Fibroblast of skin of right biceps (primary cell): ENCODE data around the gene TBC1D22A.
"Not testable (repeated sequence)": the region's sequence is repeated elsewhere in the genome, so short reads cannot be mapped to it uniquely, and the experiment has no call there.

ENCODE experiments used
- DNase-seq: peaks from one replicate; pipeline ENCODE4 v3.0.0-alpha.2; 2013

The TBC1D22A gene

DNA sequence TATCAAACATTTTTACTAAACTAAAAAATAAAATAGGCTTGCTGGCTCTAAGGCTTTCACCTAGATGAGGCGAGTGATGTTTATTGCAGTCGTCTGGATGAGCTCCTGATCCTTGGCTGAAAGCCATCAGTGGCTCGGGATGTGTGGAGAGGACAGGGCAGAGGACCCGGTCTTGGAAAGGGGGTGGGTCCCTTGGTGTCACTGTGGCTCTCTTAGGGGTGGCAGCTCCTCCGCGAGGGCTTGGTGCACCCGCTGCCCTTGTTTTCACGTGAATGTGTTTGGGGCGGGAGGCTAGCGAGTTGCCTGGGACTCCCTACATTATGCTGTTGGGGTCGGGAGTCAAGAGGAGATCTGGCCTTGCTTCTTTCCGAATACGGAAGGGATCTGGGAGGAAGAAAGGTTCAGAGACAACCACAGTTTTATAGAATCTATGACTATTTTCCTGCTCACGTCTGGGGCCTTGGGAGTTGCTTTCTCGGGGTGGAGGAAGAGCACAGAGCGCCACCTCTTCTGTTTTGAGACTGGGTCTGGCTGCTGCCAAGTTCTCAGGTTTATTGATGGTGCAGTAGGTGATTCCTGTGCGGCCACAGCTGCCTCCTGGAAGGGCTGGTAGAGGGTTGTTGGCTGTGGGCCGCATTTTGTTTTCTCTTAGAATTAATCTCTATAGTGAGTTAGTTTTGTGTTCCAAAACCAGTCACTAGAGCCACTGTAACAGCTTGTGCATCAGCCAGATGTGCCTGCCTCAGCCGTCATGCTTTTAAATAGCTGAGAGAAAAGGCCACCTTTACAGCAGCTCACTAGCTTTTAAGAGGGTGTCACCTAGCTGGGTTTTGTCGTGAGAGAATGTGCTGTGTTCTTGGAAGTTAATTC, 12.8 kb downstream of the TBC1D22A start:
- no peak for DNase-seq

DNA sequence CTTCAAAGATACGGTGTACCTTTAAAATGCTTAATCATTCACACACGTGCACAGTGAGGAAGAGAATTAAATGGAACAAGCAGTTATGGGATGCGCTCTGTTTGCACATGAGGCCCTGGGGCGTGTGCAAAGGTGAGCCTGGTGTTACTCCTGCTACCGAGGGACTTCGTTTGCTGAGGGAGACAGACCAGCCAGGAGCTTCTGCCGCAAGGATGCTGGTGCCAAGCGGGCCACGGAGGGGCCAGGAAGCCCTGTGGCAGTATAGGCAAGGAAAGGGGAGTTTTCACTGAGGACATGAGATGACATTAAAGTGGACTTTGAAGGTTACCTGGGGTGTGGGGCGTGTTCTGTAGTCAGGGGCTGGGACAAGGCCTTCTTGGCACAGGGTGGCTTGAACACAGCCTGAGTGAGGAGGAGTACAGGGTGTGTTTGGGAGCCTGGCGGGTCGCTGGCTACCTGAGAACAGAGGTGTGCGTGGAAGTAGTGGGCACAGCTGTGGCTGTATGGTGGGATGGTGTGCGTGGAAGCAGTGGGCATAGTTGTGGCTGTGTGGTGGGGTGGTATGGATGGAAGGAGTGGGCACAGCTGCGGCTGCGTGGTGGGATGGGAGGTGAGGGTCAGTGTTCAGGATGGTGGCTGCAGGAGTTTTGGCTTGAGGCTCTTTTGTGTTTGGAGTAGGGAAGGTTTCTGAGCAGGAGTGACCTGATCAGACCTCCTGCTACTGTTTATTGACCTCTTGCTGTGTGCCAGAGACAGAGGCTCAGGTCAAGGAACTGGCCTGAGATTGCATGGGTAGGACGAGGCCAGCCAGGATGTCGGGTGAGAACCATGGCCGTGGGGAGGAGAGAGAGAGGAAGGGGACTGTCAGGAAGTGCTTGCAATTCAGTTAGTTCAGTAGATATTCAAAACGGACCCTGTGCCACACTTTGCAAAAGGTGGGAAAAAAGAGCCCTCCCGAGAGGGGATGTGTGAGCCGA, 13.7 kb downstream of the TBC1D22A start:
- no peak for DNase-seq

DNA sequence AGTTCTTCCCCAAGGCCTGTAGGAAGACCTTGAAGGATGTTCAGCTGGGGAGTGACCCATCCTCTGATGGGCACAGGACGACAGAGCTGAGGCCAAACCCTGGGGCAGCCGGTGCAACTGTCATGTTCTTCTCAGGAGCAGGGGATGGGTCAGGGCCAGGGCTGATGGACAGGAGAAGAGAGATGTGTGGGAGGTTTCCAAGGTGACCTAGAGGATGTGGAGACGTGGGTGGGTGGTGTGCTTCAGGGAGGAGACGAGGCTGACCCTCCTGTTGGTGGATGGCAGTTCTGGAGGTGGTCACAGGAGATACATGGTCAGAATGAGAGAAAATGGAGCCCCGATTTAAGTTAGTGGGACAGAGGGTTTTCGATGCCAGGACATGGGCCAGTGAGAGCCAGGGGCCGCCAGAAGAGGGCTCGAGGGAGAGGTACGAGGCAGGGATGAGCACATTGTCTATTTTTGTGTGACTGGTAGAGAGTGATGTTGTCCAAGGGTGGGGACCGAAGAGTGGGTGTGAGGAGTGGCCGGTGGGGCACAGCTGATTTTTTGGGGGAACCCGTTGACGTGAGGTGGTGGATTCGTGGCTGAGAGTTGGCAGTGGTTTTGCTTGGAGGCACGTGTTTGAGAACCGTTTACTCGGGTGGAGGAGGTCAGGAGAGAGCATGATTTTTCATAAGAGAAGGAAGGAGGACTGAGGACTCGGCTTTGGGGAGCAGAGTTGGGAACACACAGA, 14.6 kb downstream of the TBC1D22A start:
- no peak for DNase-seq

DNA sequence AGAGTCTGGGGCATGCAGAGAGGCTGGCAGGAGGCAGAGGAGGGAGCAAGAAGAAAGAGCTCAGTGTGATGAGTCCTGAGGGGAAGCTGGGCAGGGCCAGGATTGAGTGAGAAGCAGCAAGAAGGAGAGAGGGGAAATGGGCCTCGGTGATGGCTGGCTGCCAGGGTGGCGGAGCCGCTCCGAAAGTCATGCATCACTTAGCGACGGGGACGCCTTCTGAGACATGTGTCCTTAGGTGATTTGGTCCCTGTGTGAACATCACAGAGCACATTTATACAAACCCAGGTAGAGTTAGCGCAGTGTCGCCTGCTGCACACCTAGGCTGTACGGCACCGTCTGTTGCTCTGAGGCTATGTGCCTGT, 15.1 kb downstream of the TBC1D22A start:
- DNase-seq: peak; percentile 7

DNA sequence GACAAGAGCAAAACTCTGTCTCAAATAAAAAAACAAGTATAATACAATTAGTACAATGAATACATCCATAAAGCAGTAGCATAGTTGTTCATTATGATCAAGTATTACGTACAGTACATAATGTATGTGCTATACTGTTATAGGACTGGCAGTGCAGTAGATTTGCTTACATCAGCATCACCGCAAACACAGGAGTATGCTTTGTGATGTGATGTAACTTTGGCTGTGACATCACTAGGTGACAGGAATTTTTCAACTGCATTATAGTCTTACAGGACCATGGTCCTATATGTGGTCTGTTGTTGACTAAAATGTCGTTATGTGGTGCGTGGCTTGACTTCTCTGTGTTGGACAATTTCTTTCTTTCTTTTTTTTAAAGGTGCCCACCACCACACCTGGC, 16.6 kb downstream of the TBC1D22A start:
- no peak for DNase-seq

DNA sequence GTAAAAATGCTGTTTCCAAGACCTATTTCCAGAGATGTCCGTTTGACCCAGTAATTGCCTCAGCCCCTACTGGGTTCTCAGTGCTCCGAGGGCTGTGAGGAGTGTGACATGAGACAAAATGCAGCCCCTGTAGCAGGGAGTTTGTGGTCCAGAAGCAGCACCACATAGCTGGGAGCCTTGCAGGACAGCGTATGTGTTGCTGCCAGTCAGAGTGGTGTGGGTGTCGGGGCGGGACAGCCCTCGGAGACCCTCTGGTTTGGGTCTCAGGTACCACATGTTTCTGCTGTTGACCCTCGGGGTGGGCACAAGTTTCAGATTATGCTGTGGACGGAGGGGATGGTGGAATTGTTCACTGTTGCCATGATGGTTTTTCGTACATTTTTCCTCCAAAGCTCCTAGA, 17.2 kb downstream of the TBC1D22A start:
- no peak for DNase-seq

DNA sequence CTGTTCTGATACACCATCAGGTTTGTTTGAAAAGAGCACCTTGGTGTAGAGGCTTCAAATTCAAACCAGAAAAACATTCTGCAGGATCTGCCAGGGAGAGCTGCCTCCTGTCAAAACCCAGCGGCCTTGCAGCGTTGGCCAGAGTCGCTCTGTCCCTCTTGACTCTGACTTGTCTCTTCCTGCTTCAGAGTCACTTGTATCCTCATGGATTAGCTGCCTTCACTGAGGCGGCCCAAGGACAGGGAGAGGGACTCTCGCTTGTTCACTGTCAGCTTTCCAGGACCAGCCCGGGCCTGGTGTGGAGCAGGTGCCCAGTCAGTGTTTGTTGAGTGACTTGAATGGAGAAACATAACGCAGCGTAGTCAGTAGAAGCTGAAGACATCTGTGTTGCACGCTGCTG, 18.0 kb downstream of the TBC1D22A start:
- no peak for DNase-seq

DNA sequence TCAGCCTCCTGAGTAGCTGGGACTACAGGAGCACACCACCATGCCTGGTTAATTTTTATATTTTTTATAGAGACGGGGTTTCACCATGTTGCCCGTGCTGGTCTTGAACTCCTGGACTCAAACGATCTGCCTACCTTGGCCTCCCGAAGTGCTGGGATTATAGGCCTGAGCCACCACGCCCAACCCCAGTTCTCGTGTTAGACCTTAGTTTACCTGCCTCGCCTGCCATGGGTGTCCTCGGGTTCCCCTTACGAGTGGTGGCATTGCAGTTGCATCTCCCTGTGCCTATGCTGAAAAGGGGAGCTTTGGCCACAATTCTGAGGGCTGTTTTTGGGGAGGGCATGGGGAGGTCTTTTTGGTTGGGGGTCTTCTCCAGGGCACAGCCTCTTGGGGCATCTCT, 18.8 kb downstream of the TBC1D22A start:
- no peak for DNase-seq

DNA sequence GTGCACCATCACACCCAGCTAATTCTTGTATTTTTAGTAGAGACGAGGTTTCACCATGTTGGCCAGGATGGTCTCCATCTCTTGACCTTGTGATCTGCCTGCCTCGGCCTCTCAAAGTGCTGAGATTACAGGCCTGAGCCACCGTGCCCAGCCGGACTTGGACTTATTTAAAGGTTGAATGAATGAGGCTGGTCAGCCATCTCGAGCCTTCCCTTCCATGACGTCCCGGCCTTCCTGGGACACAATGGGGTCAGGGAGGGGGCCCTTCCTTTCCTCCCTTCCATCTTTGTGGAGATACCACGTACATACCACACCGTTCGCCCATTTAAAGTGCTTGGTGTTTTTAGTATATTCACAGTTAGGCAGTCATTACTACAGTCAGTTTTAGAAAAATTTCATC, 19.8 kb downstream of the TBC1D22A start:
- not testable (repeated sequence) for DNase-seq

DNA sequence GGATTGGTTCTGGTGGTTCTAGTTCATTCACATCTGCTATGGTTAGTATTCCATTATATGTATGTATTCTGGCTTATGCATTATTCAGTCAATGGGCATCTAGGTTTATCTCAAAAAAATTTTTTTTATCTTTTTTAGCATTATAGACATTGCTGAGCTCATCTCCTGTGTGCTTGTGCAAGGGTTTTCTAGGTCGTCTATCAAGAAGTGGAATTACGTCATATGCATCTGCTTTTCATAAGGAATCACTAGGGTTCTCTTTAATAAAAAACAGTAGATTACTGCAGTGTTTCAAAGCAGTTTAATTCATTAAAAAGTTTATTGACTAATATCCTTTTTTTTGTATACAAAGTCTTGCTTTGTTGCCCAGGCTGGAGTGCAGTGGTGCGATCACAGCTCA, 21.3 kb downstream of the TBC1D22A start:
- DNase-seq: peak; percentile 24

DNA sequence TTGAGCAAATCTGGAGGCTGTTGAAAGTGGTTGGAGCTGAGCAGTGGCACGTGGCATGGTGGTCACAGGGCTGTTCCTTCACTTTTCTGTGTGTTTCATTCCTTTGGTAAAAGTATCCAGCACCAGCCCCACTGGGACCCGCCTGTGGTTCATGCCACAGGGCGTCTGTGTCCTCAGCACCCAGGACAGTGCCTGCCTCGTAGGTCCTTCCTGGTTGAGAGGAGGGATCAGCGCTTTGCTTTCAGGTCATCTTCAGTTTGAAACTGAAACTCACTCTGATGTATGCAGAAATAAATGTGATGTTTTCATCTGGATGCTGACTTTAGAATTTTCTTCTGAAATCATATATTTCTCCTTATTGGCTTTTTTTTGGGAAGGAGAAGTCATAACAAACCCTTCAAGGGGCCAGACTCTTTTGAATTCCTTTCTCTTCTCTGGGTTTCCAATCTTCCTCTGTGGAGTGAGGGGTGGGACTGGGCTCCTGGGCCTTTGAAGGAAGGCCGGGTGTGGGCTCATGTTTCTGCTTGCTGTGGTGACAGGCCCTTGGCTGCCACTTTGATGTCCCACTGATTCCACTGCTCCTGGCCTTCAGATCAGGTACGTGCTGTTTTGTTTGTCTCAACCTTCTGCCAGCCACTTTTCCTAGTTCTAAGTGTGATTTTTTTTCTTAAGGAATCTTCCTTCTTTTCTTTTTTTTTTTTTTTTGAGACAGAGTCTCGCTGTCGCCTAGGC, 26.2 kb downstream of the TBC1D22A start:
- no peak for DNase-seq

DNA sequence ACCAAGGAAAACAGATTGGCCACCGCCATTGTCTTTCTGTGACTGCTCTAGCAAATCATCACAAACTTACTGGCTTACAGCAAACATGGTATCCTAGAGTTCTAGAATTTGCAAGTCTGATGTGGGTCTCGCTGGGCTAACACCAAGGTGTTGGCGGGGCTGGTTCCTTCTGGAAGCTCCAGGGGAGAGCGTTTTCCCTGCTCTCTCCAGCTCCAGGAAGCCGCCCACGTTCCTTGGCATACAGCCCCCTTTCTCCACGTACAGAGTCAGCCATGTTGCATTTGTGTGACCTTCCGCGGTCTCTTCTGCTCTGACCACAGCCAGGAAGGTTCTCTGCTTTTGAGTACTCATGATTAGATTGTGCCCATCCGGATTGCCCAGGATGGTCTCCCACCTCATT, 27.5 kb downstream of the TBC1D22A start:
- no peak for DNase-seq

DNA sequence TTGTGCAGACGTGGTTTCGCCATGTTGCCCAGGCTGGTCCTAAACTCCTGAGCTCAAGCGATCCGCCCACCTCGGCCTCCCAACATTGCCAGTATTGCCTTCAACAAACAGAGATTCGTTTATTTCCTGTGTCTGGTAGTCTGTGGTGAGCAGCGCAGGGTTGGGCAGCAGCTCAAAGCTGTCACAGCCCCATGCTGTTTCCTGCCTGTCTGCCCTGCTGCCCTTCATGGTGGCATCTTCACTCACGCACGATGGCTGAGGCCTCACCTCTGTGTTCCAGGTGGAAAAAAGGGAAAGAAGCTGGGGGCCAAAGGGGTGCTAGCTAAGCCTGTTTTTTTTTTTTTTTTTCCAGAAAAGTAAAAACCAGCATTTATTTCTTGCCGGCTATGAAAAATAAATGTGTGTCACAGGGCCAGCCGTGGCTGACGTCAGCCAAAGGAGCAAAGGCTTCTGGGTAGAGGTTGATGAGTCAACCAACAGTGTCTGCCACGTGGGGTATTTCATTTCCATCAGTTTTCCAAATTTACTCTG, 28.8 kb downstream of the TBC1D22A start:
- peak; percentile 62 for DNase-seq

DNA sequence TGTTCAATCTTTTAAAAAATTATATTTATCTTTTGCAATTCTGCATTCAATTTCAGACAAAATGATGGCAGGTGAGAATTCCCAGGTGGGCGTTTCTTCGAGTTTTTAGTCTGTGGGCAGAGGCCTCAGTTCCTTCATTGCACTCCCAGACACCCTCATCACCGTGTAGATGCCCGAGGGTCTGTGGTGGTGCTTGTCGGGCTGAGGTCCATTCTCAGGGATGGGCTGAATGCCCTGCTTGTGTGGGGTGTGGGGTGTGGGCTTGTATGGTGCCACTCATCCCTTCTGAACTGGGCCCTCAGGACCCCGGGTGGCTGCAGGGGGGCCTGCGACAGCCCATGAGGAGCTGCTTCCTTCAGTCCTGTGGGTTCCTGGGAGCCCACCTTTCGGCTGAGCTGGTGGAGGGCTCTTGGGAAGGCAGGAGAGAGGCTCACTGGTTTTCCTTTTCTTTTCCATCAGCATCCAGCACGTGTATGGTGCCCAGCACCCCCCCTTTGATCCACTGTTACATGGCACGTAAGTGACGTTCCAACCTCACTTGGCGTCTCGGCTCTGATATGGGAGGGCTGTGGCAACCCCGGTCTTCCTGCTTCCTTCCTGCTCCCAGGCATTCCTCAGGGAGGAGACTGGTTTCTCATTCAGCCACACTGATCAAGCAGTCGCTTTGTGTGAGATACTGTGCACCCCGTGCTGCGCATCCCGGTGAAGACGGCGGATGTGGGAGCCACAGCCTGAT, 29.8 kb downstream of the TBC1D22A start:
- DNase-seq: no peak

DNA sequence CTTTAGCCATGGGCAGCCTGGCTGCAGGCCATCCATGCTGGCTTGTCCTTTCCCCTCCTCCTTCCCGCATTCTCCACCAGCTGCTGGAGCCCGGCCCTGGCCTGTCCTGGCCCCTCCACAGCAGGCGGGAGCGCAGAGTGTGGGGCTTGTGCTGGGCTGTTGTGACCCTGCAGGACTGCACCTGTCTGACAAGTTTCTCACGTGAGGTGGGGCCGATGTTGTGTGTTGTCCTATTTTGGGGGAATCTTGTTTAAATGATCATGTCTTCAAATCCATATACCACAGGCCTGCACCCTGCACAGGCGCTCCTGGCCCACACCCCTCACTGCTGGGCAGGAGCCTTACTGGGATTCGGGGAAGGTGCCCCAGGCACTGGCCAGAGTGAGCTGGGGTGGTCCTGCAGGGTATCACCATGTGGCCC, 30.4 kb downstream of the TBC1D22A start:
- no peak for DNase-seq

DNA sequence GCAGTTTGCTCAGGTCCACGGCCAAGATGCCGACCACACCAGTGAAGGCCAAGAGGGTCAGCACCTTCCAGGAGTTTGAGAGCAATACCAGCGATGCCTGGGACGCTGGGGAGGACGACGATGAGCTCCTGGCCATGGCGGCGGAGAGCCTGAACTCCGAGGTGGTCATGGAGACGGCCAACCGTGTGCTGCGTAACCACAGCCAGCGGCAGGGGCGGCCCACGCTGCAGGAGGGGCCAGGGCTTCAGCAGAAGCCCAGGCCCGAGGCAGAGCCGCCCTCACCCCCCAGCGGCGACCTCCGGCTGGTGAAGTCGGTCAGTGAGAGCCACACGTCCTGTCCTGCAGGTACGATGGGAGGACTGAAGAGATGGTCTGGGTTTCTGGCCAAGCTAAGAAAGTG, 31.0 kb downstream of the TBC1D22A start:
- no peak for DNase-seq

DNA sequence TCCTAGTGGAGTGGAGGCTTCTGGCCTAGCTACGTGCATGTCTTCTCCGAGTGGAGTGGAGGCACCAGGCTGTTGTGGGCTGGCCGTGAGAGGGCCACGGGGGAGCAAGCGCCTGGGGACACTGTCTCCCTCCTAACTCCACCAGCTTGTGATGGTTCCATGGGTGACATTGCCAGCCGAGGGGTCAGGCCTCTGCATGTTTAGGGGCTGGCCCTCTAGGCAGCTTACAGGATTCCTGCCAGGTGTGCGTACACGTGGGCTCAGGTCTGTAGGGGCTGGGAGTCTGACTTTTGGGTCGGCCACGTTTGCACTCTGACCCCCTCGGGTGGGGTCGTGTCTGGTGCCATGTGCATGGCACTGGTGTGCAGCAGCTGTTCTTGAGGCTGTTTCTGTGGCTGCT, 31.6 kb downstream of the TBC1D22A start:
- DNase-seq: no peak

DNA sequence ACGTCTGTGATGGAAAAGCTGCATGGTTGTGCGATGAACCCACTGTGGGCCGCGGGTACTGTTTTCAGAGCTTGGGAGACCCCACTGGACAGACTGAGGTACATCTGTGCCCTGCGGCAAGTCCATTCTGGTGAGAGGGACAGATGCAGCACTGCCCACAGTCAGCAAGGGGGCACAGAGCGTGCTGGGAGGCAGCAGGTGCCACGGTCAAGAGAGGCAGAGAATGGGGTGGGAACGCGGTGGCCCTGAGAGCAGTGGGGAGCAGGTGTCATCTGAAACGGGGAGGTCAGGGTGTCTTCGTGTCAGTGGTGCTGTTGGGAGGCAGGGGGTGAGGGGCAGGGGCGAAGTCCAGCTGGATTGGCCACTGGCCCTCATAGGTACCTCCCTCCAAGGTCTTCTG, 32.0 kb downstream of the TBC1D22A start:
- no peak for DNase-seq

DNA sequence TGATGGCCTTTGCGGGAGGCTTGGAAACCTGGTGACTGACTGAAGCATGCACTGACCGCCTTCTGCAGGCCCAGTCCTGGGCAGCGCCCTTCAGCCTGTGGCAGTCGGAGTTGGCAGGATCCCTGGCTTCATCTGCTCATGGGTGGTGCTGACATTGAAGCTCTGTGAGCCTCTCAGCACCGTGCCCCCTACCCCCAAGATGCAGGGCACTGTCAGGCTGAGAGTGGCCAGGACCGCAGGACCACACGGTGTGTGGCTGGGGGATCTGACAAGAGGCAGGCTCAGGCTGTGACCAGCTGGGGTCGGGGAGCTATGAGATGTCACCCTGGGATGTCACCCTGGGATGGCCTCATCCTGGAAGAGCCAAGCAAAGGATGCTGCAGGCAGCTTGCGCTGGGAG, 32.7 kb downstream of the TBC1D22A start:
- no peak for DNase-seq

DNA sequence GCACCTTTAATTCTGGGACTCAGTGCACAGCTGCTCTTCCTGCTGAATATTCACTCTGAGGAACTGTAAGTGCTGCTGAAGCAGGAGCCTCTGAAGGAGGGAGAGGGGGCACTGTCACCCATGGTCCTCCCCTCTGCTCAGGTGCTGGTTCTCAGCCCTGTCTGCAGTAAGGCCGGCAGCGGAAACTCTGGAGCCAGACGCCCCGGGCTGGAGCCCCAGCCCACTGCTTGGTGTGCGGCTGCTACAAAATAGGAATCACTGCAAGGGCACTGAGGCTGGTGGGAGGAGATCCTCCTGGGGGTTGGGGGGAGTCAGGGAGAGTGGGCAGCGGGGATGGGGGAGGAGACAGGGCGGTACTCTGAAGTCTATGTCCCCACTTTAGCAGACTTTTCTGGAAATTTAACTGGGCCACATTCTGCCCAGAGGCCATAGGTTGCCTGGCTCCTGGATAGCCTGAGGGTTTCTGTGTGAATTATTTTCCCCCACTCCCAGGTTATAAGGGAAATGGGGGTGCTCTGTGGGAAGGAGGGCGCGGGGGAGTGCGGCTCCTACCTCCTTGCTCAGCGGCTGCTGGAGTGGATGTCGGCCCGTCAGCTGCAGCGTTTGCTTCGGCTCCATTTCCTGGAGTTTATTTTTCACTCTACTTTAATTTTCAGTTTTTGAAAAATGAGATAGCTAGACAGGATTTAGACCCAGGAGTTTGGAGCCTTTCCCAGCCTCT, 33.6 kb downstream of the TBC1D22A start:
- no peak for DNase-seq
